GM18511 (cell line): Measurements from ENCODE around the gene PSMA3.

Experiments
- ATAC-seq: cut with Tn5 transposase; IDR thresholded peaks from one replicate; pipeline ENCODE4 v1.9.1; 2021; ENCODE audit warnings: mild to moderate bottlenecking, moderate library complexity; ENCODE audit not compliant: unreplicated experiment

The PSMA3 gene

DNA sequence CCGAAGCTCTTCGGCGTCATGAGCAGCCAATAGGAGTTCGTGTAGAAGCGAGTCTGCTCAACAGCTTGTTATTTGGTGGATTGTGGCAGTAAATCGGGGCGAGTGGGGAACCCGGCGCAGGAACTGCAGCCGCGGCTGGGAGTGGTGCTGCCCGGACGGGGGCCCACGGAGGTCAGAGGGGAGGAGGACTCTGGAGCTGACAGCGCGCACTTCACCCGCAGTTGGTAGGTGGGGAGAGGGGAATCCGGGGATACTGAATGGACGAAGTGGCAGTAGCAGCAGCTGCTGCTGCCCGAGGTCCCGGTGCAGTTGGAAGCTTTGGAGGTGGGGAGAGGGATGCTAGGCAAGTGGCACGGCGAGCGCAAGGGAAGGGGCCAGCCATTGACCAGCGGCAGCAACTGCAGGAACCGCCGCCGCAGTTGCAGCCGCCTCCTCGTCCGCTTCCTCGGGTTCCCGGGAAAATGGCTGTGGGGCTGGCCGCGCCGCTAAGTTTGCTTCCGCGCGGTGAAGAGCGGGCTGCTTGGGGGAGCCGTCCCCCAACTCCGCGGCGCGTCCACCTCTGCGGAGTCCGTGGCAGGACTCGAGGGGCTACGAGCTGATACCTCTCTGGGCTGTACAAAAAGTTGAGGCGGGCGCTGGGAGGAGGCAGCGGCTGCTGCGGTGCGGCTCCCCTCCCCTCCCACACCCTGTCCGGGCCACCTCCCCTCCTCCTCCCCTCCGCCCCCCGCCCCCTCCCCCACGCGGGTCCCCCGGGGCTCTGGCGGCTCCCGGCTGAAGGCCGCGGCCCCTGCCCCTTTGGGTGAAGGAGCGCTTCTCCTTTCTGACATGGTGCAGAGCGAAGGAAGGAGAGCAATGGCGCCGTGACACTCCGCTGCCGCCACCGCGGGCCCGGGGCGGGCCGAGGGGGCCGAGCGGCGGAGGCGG, 54.1 kb downstream of the PSMA3 start, which contains the start of gene ARID4A:
Gene ARID4A (plus strand): TSS at position 79 of the 924 bp plus-strand sequence. CDS start 1,300 bp downstream, outside the sequence.
- peak; percentile 23 for ATAC-seq

- no peak for ATAC-seq
Measured at GRCh38 chr14:58299401-58300330, 55.0 kb downstream of the PSMA3 start.

DNA sequence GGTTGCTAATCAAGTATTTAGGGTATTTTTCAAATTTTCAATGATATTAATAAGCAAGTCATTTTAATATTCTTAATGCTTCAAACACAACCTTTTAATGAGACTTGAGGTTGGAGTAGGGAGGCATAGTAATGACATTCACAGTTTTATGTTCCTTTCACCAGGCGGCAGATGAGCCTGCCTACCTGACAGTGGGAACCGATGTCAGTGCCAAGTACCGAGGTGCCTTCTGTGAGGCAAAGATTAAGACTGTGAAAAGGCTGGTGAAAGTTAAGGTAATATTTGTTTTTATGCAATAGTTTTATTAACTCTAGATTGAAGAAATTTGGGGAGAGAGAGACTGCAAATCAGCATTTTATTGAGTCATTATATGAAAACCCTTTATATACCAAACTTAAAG, 56.8 kb downstream of the PSMA3 start:
- ATAC-seq: no peak

DNA sequence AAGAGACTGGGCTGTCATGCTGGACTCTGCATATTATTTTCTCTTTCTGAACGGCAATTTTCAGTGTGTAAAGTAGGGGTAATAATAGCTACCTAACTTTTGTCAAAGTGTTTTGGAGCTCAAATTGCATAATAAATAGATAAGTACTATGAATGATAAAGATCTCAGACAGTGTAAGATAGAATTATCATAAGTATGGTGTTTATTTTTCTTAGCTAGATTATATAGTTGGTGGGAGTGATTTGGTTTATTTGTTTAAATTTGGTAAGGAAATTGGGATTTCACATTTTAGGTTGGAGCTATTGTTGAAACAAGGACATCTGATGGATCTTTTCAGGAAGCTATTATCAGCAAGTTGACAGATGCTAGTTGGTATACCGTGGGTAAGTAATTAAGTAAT, 61.1 kb downstream of the PSMA3 start:
- no peak for ATAC-seq

GRCh38 chr14:58307597-58308316, 63.1 kb downstream of the PSMA3 start:
- ATAC-seq: no peak

GRCh38 chr14:58309086-58309485, 64.4 kb downstream of the PSMA3 start:
- ATAC-seq: no peak

DNA sequence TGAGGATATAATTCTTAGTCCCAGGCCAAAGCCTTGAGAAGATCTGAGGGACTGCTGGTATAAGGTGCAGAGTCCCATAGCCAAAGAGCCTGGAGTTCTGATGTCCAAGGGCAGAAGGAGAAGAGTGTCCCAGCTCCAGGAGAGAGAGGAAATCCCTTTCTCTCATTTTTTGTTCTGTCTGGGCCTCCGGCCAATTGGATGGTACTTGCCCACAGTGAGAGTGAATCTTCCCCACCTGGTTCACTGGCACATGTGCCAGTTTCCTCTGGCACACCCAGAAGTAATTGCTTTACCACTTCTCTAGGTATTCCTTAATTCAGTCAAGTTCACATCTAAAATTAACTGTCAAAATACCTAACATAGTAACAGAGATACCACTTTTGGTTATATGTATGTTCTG, 69.1 kb downstream of the PSMA3 start:
- no peak for ATAC-seq

DNA sequence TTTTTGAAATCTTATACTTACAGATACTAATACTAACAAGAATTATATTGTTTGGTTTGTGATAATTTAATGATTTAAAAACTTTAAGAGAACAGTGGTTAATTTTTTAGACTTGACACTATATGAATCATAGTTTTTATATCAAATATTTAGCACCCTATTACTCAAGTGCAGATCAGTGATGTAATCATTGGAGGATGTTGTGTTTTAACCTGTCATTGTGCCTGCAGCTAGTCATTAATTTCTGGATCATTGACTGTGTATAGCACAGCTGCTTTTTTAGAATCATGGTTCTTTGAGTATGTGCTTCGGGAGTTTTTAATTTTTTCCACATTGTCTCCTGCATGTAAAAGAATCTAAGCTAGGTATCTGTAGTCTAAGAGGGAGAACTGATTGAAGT, 71.0 kb downstream of the PSMA3 start:
- no peak for ATAC-seq
